HepG2 (cell line): ENCODE measurements around the gene RPL18. TPM values are rescaled to one million over a fixed set of nuclear protein-coding genes. Genes with fewer than 3 reads are reported as not detected.

Experiments
- ATAC-seq: fragments of 200-7000 bp; cut with Tn5 transposase; 3 replicates; pipeline ENCODE4 v1.9.1; 2020; ENCODE audit warnings: mild to moderate bottlenecking, moderate library complexity
- BruUV-seq: library from RNA; stranded (reverse); fragments of 400-500 nt; replicated peaks from 2 replicates; lab custom pipeline; 2021; lab: Mats Ljungman, UMichigan
- CTCF ChIA-PET: fragments of 300-600 bp; formaldehyde crosslinking; extraction: SDS; loops from one replicate; lab custom pipeline; 2021; ENCODE audit warnings: low total read pairs, inconsistent platforms, low intra/inter-chr PET ratio; lab: Yijun Ruan, JAX
- POLR2A ChIA-PET: fragments of 350-600 bp; sonication (Branson Sonifier 250); formaldehyde crosslinking; loops from one replicate; lab custom pipeline; 2020; ENCODE audit warnings: antibody characterized with exemption, inconsistent platforms; lab: Yijun Ruan, JAX
- DNase-seq: peaks from one replicate; pipeline ENCODE4 v3.0.0-alpha.2; 2015; ENCODE audit warnings: low spot score
- FAIRE-seq: peaks from 3 replicates; lab custom pipeline; 2011; peaks lifted over from hg19 to GRCh38; lab: Jason Lieb, UNC
- H2AFZ ChIP-seq: one replicate; pipeline ENCODE4 v1.6.1; 2011; ENCODE audit warnings: low read length, inconsistent platforms
- H3K27ac ChIP-seq: fragments of 300-600 bp; 3 replicates; pipeline ENCODE4 v1.8.0; 2011; ENCODE audit warnings: mixed run types, mild to moderate bottlenecking, mixed read lengths, low read length, inconsistent platforms; ENCODE audit not compliant: insufficient read depth; ENCODE audit errors: extremely low read length
- H3K27me3 ChIP-seq, 2 experiments: fragments of 200-600 bp in 1 of 2; 2 replicates in 1 of 2; 3 replicates in 1 of 2; pipeline versions ENCODE4 v1.6.0 to v1.8.0; 2011; ENCODE audit warnings: low read length in 2 of 2, mild to moderate bottlenecking in 2 of 2, moderate library complexity in 2 of 2, inconsistent platforms in 1 of 2; ENCODE audit not compliant: insufficient read depth in 2 of 2, control insufficient read depth in 1 of 2
- H3K36me3 ChIP-seq, 2 experiments: fragments of 200-600 bp in 1 of 2; replicated peaks in 1 of 2; 2 replicates in 1 of 2; 3 replicates in 1 of 2; pipeline versions ENCODE4 v1.5.1 to v1.8.0; 2011; ENCODE audit warnings: low read length in 2 of 2, inconsistent platforms in 1 of 2; ENCODE audit not compliant: insufficient read depth in 2 of 2, control insufficient read depth in 1 of 2
- H3K4me1 ChIP-seq: 2 replicates; pipeline ENCODE4 v1.5.1; 2012; ENCODE audit warnings: low read length, inconsistent platforms; ENCODE audit not compliant: insufficient read depth
- H3K4me2 ChIP-seq: 2 replicates; pipeline ENCODE4 v1.6.0; 2011; ENCODE audit warnings: low read depth, low read length, inconsistent platforms
- H3K4me3 ChIP-seq, 3 experiments: fragments of 200-600 bp in 1 of 3; sonication (generic), shearing (Covaris generic) in 1 of 3; replicated peaks in 1 of 3; 2 replicates each; pipeline ENCODE4 v1.5.1; 2011 to 2016; ENCODE audit warnings: low read length in 3 of 3, inconsistent platforms in 2 of 3, low read depth in 2 of 3, mild to moderate bottlenecking in 2 of 3, control low read depth in 1 of 3, mixed read lengths in 1 of 3; ENCODE audit not compliant: insufficient read depth in 1 of 3
- H3K79me2 ChIP-seq: one replicate; pipeline ENCODE4 v1.6.1; 2011; ENCODE audit warnings: low read length, inconsistent platforms; ENCODE audit not compliant: insufficient read depth
- H3K9ac ChIP-seq: 2 replicates; pipeline ENCODE4 v1.6.0; 2011; ENCODE audit warnings: mild to moderate bottlenecking, low read depth, low read length, inconsistent platforms; ENCODE audit not compliant: insufficient read depth
- H3K9me3 ChIP-seq: 2 replicates; pipeline ENCODE4 v1.5.1; 2012; ENCODE audit warnings: mild to moderate bottlenecking, low read length
- H4K20me1 ChIP-seq: 2 replicates; pipeline ENCODE4 v1.6.0; 2011; ENCODE audit warnings: inconsistent platforms, mild to moderate bottlenecking, low read length, moderate library complexity; ENCODE audit not compliant: insufficient read depth
- CHD2 ChIP-seq: IDR thresholded peaks from 2 replicates; pipeline ENCODE4 v1.6.1; 2011; ENCODE audit warnings: low read depth, low read length, improper control_type of control experiment
- ELF1 ChIP-seq: sonication (generic); formaldehyde crosslinking; IDR thresholded peaks from 2 replicates; pipeline ENCODE4 v1.4.0; 2020; ENCODE audit warnings: missing genetic modification reagents
- FIP1L1 ChIP-seq: fragments of 200-400 bp; formaldehyde crosslinking; IDR thresholded peaks from 2 replicates; pipeline ENCODE4 v1.6.1; 2018; ENCODE audit warnings: low read depth, mild to moderate bottlenecking, low read length, moderate library complexity, borderline replicate concordance; ENCODE audit not compliant: insufficient read depth
- MLLT10 ChIP-seq: sonication (generic); formaldehyde crosslinking; IDR thresholded peaks from 2 replicates; pipeline ENCODE4 v1.4.0; 2020; ENCODE audit warnings: missing genetic modification reagents
- POLR2AphosphoS5 ChIP-seq: IDR thresholded peaks from 2 replicates; pipeline ENCODE4 v1.6.1; 2012; ENCODE audit warnings: low read depth, low read length
- SAP130 ChIP-seq: IDR thresholded peaks from 2 replicates; pipeline ENCODE4 v1.6.1; 2016; ENCODE audit warnings: low read depth
- ZNF263 ChIP-seq: sonication (generic); formaldehyde crosslinking; IDR thresholded peaks from 2 replicates; pipeline ENCODE4 v1.4.0; 2020; ENCODE audit warnings: missing genetic modification reagents
- ZNF446 ChIP-seq: sonication (generic); formaldehyde crosslinking; IDR thresholded peaks from 2 replicates; pipeline ENCODE4 v1.5.0; 2020; ENCODE audit warnings: mild to moderate bottlenecking, missing genetic modification reagents
- ZNF605 ChIP-seq: sonication (generic); formaldehyde crosslinking; IDR thresholded peaks from 2 replicates; pipeline ENCODE4 v1.8.0; 2022; ENCODE audit warnings: mild to moderate bottlenecking, missing genetic modification reagents
- WGBS: methylation state at CpG from one replicate; pipeline ENCODE4 v1.1.6; 2017; ENCODE audit warnings: low lambda C conversion rate; 5-methylcytosine and 5-hydroxymethylcytosine counted together
- in situ Hi-C: cut with HindIII; loops from 2 replicates; pipeline ENCODE4 v1.10.0; 2017; ENCODE audit warnings: low pct_unique_long_range_greater_than_20kb; ENCODE audit not compliant: extremely low pct_ligation_motif_present
- intact Hi-C: fragments of 100-400 bp; cut with micrococcal nuclease; formaldehyde crosslinking; loops from one replicate; pipeline ENCODE4 v1.10.0; 2022; ENCODE audit not compliant: unreplicated experiment
- polyA plus RNA-seq, 8 experiments: library from polyadenylated mRNA; depleted of rRNA in 3 of 8; stranded (reverse) in 7 of 8; unstranded in 1 of 8; fragments of >200 nt; fragmentation: Illumina TruSeq in 4 of 8; extraction: Trizol in 4 of 8; gene quantifications; 2 replicates each; pipeline versions ENCODE4 v1.2.1 to v1.2.3, GENCODE V29; 2011 to 2016; ENCODE audit warnings: low read depth in 4 of 8, missing spikeins in 1 of 8, mixed read lengths in 1 of 8; ENCODE audit not compliant: insufficient read depth in 1 of 8
- total RNA-seq, 5 experiments: library from RNA; depleted of rRNA; stranded (reverse); fragments of >200 nt; fragmentation: Illumina TruSeq; extraction: Trizol; gene quantifications; 2 replicates each; pipeline ENCODE4 v1.2.3, GENCODE V29; 2016; ENCODE audit warnings: low read depth in 1 of 5
- TF ChIP-seq, protein P1 (sequence below), 2 experiments: sonication (generic) in 1 of 2; formaldehyde crosslinking in 1 of 2; IDR thresholded peaks; 2 replicates each; pipeline versions ENCODE4 v1.6.1 to v1.9.0; 2014 to 2022; ENCODE audit warnings: antibody characterized with exemption in 1 of 2, borderline replicate concordance in 1 of 2, inconsistent platforms in 1 of 2, low read depth in 1 of 2, missing genetic modification reagents in 1 of 2
- TF ChIP-seq, protein P2 (sequence below): IDR thresholded peaks from 2 replicates; pipeline ENCODE4 v1.6.1; 2016; ENCODE audit warnings: missing biosample characterization, missing genetic modification reagents, low read depth

The RPL18 gene
- total and polyA plus RNA-seq, 2 of the 13 experiments (the other 11 are each of a cell fraction or from before 2014, with no cell fraction given) = 1,485 to 1,639 TPM

DNA sequence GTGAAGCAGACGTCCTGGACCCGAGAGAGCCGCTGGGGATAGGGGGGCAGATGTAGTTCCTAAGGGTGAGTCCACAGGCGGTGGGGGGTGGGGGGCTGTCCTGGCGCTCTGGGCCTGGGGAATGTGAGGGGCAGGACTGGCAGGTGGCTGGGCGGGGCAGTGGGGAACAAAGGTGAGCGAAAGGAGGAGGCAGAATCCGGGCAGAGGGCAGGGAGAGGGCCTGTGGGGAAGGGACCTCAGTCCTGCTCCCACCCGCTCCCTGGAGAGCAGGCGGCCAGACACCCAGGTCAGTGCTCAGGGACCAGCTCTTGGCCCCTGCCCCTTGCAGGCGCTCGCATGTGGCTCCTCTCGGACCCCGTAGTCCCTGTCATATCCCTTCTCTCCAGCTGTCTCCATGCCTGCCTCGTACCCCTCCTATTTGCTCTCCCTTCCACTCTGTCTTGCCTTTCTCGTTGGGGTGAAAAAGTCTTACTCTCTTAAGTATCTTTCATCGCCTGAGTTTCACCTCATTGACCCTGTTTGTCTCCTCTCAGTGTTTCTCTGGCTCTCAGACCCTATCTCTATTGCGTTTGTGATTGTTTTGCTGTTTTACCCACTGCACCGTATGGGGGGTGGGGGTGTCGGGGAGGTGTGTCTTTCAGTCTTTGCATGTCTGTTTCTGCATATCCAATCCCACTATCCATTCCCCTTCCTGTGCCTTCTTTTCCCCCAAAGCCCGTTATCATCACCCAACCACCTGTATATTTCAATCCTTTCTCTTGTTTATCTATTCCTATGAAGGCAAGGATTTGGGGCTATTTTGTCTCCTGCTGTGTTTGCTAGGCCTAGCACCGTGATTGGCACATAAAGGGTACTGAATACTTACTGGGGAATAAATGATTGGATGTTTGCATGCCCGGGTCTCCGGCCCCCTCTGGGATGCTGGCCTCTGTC is 6.1 kb upstream of the RPL18 start (continued):
- 0 out of 2 replicates have a peak, but pooled peaks have one; percentile 22 for TF ChIP-seq POLR2AphosphoS5
- TF ChIP-seq ZNF263 (CRISPR knock-in tag) = 0 out of 2 replicates have a peak, but pooled peaks have one; percentile 19

DNA sequence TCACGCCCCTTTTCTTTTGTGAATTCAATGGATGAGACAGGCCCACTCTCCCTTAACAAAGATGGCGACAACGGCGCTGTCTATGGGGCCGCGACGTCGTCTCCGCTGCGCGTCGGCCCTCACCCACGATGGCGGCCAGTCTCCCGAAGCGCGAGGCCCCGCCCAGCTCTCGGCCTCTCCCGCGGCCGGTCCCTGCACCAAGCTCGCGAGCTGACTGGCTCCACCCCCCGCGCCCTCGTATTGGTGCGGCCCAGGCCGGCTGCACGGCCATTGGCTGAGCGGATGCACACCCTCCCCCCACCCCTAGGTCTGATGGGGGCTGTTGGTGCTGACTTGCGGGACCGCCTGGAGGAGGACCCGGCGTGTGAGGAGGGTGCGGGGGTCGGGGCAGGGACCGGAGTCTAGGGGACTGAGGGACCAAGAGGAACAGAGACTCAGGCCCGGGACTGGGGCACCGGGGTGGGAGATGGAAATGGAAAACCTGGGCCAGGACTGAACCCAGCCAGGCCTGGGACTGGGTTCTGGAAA is 5.2 kb upstream of the RPL18 start:
- Histone ChIP-seq H3K27me3 (no peaks in the 10 kb centered on the region), H3K4me1 (peaks cover 49% of the 10 kb centered on the region), H3K9me3 (no peaks in the 10 kb centered on the region), H3K27ac (peak overlapping the region; percentile 73), H3K79me2 (peaks cover 4% of the 10 kb centered on the region), H3K36me3 (no peaks in the 10 kb centered on the region), H3K9ac (peak overlapping the region; percentile 66), H3K4me2 (peak overlapping the region; percentile 73), H3K4me3 (peak overlapping the region; percentile 52 to 65 (median 63); a peak in 5 of 6 replicates), H2AFZ (no peak overlapping the region), H4K20me1 (no peaks in the 10 kb centered on the region)
- ATAC-seq = peak; percentile 74
- peak; percentile 82 for DNase-seq
- POLR2A ChIA-PET = interaction anchor here (0.9 to 1.8 kb wide), 4 partner anchors 9 to 56 kb away, joined by 3 to 15 read pairs (median 3); partner anchors contain the start of gene FAM83E
- intact Hi-C loops (no loop called here), in situ Hi-C loops (no loop called here)
- CTCF ChIA-PET = no interaction called here
- peak; percentile 68 for FAIRE-seq
- 84% methylated on average over 40 of the region's 40 CpGs for WGBS
- no TSS peak for BruUV-seq
- TF ChIP-seq MLLT10 (no peak), ZNF605 (CRISPR knock-in tag) (peak; percentile 41; the same call in 1 of the 2 replicates), ZNF446 (CRISPR knock-in tag) (no peak), ELF1 (CRISPR knock-in tag) (no peak), CHD2 (peak; percentile 68; the same call in 1 of the 2 replicates), SAP130 (peak; percentile 74), FIP1L1 (no peak)
- TF ChIP-seq, protein P1, sequence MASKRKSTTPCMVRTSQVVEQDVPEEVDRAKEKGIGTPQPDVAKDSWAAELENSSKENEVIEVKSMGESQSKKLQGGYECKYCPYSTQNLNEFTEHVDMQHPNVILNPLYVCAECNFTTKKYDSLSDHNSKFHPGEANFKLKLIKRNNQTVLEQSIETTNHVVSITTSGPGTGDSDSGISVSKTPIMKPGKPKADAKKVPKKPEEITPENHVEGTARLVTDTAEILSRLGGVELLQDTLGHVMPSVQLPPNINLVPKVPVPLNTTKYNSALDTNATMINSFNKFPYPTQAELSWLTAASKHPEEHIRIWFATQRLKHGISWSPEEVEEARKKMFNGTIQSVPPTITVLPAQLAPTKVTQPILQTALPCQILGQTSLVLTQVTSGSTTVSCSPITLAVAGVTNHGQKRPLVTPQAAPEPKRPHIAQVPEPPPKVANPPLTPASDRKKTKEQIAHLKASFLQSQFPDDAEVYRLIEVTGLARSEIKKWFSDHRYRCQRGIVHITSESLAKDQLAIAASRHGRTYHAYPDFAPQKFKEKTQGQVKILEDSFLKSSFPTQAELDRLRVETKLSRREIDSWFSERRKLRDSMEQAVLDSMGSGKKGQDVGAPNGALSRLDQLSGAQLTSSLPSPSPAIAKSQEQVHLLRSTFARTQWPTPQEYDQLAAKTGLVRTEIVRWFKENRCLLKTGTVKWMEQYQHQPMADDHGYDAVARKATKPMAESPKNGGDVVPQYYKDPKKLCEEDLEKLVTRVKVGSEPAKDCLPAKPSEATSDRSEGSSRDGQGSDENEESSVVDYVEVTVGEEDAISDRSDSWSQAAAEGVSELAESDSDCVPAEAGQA (IDR thresholded peaks at IDR 0.05; ENCODE audit: low read depth) = peak; percentile 93
- TF ChIP-seq, protein P1 (CRISPR knock-in tag; IDR thresholded peaks at IDR 0.05; ENCODE audit: borderline replicate concordance) = no peak
- TF ChIP-seq, protein P2, sequence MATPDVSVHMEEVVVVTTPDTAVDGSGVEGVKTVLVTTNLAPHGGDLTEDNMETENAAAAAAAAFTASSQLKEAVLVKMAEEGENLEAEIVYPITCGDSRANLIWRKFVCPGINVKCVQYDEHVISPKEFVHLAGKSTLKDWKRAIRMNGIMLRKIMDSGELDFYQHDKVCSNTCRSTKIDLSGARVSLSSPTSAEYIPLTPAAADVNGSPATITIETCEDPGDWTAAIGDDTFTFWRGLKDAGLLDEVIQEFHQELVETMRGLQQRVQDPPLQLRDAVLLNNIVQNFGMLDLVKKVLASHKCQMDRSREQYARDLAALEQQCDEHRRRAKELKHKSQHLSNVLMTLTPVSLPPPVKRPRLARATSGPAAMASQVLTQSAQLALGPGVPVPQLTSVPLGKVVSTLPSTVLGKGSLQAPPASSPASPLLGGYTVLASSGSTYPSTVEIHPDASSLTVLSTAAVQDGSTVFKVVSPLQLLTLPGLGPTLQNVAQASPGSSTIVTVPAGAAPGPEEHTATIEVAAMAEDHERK = 0 out of 2 replicates have a peak, but pooled peaks have one; percentile 55
